Tibial nerve (tissue), 4 donors: ENCODE results near the gene PHTF2. TPM values are rescaled to one million over a fixed set of nuclear protein-coding genes. Genes with fewer than 3 reads are reported as not detected.

Experiments
- DNase-seq, 2 donors: peaks; one replicate each; pipeline ENCODE4 v3.0.0-alpha.2; 2019; ENCODE audit warnings: low spot score in 2 of 2
- H3K27ac ChIP-seq, 4 donors: fragments of 200-600 bp; sonication (generic) in 3 of 4; one replicate each; pipeline ENCODE4 v1.5.1; 2017 to 2019; ENCODE audit warnings: mild to moderate bottlenecking in 1 of 4
- H3K27me3 ChIP-seq, 2 donors: fragments of 200-600 bp; sonication (generic) in 1 of 2; one replicate each; pipeline versions ENCODE4 v1.5.1 to v1.6.0; 2017 to 2019
- H3K36me3 ChIP-seq, 3 donors: fragments of 200-600 bp; sonication (generic); one replicate each; pipeline ENCODE4 v1.5.1; 2018 to 2019
- H3K4me1 ChIP-seq, 4 donors: fragments of 200-600 bp; sonication (generic) in 3 of 4; one replicate each; pipeline ENCODE4 v1.5.1; 2017 to 2019
- H3K4me3 ChIP-seq, 4 donors: fragments of 200-600 bp; sonication (generic) in 3 of 4; one replicate each; pipeline ENCODE4 v1.5.1; 2017 to 2019; ENCODE audit warnings: mild to moderate bottlenecking in 1 of 4, moderate library complexity in 1 of 4
- H3K9me3 ChIP-seq, 4 donors: fragments of 200-600 bp; sonication (generic) in 3 of 4; one replicate each; pipeline ENCODE4 v1.5.1; 2017 to 2019
- CTCF ChIP-seq, 5 experiments: fragments of 200-600 bp in 3 of 5; fragments of 450-650 bp in 2 of 5; sonication (generic) in 3 of 5; IDR thresholded peaks; one replicate each; pipeline ENCODE4 v1.5.1; 2016 to 2019; ENCODE audit warnings: antibody characterized with exemption in 5 of 5, mild to moderate bottlenecking in 3 of 5, moderate library complexity in 2 of 5
- EP300 ChIP-seq, 2 donors: sonication (generic); formaldehyde crosslinking; IDR thresholded peaks; one replicate each; pipeline ENCODE4 v1.6.1; 2017; ENCODE audit warnings: antibody characterized with exemption in 2 of 2, mild to moderate bottlenecking in 1 of 2
- POLR2A ChIP-seq, 2 donors: fragments of 450-650 bp; IDR thresholded peaks; one replicate each; pipeline ENCODE4 v1.6.1; 2017; ENCODE audit warnings: antibody characterized with exemption in 2 of 2, mild to moderate bottlenecking in 2 of 2, moderate library complexity in 2 of 2
- WGBS, 2 donors: methylation state at CpG; one replicate each; pipeline ENCODE4 v1.1.5; 2018; 5-methylcytosine and 5-hydroxymethylcytosine counted together
- total RNA-seq, 4 donors: library from RNA; depleted of rRNA; stranded (reverse); fragments of >200 nt; gene quantifications; one replicate each; pipeline ENCODE4 v1.1.0, GENCODE V29; 2016

The PHTF2 gene
- total RNA-seq, 4 donors from 2014 or later, result 12.6 to 16.5 (median 14.7) TPM

DNA sequence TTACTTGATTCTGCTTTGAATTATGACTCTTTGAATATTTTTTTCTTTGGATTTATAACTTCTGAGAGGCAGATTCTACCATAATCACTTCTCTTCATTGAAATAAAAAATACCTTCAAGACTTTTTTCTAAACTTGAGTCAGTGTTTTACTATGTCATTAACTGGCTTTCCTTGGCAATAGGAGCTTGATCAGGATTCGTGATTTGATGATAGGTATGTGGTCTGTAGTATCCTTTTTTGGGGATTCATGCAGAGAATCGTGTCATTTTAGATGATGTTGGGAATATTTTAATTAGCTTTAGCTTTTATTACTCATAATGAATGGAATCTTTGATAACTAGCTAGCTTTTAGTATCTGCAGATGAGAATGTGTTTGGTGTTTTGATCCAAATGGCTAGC, 83.3 kb downstream of the PHTF2 start:
- H3K4me3 ChIP-seq, result no peak overlapping the region
- WGBS, 2 donors, result 82 to 86% methylated on average over 2 of the region's 2 CpGs
- no peak overlapping the region for H3K27ac ChIP-seq
- no peaks in the 10 kb centered on the region for H3K36me3 ChIP-seq
- H3K4me1 ChIP-seq, result no peaks in the 10 kb centered on the region
- TF ChIP-seq CTCF (IDR thresholded peaks at IDR 0.05), result no peak
- TF ChIP-seq EP300 (IDR thresholded peaks at IDR 0.05), result no peak
- no peak for TF ChIP-seq POLR2A (IDR thresholded peaks at IDR 0.05)
- DNase-seq, result no peak
- H3K9me3 ChIP-seq, result no peaks in the 10 kb centered on the region
- H3K27me3 ChIP-seq, result no peaks in the 10 kb centered on the region

DNA sequence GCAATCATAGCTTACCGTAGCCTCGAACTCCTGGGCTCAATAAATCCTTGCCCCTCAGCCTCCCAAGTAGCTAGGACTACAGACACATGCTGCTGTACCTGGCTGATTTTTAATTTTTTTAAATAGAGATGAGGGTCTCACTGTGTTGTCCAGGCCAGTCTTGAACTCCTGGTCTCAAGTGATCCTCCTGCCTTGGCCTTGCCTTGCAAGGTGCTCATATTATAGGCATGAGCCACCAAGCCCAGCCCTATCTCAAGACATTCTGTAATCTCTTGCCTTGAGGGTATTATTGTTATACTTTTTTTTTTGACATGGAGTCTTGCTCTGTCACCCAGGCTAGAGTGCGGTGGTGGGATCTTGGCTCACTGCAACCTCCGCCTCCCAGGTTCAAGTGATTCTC, 86.6 kb downstream of the PHTF2 start:
- Histone ChIP-seq H3K4me1 (no peaks in the 10 kb centered on the region), H3K9me3 (no peaks in the 10 kb centered on the region), H3K36me3 (no peaks in the 10 kb centered on the region), H3K27me3 (no peaks in the 10 kb centered on the region), H3K27ac (no peak overlapping the region), H3K4me3 (no peak overlapping the region)
- WGBS, 2 donors, result 96 to 98% methylated on average over 4 of the region's 4 CpGs
- no peak for TF ChIP-seq EP300 (IDR thresholded peaks at IDR 0.05)
- no peak for DNase-seq

- Histone ChIP-seq H3K27ac (no peak overlapping the region), H3K27me3 (no peaks in the 10 kb centered on the region), H3K9me3 (no peaks in the 10 kb centered on the region), H3K4me3 (no peak overlapping the region), H3K36me3 (no peaks in the 10 kb centered on the region), H3K4me1 (no peaks in the 10 kb centered on the region)
- TF ChIP-seq EP300 (IDR thresholded peaks at IDR 0.05), result no peak
- TF ChIP-seq CTCF (IDR thresholded peaks at IDR 0.05), result no peak
- TF ChIP-seq POLR2A (IDR thresholded peaks at IDR 0.05), result no peak
- WGBS, 2 donors, result 65 to 75% methylated on average over 1 of the region's 1 CpG
- DNase-seq, result no peak
Observed at GRCh38 chr7:77887567-77887966, 89.0 kb downstream of the PHTF2 start.

DNA sequence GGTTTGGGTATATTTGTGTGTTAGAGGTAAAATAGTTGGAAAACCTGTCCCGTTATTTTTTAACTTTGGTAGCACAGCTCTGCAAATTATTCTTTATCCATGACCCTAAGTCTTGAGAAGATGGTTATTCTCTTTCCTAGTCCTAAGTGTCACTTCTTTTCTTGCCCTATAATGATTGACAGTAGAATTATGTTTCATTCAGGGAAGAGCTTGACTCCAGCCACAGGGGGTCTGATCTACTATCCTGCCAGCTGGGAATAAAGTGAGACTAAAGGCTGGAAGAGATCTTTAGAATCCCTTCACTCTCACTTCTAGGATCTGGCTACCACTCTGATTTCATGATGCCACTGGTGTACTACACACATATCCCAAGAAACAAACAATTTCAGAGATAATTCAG, 90.4 kb downstream of the PHTF2 start:
- no peak for TF ChIP-seq POLR2A (IDR thresholded peaks at IDR 0.05)
- no peak for TF ChIP-seq EP300 (IDR thresholded peaks at IDR 0.05)
- TF ChIP-seq CTCF (IDR thresholded peaks at IDR 0.05), result no peak
- no peak for DNase-seq
- H3K4me1 ChIP-seq, result no peaks in the 10 kb centered on the region
- H3K4me3 ChIP-seq, result no peak overlapping the region
- no peaks in the 10 kb centered on the region for H3K36me3 ChIP-seq
- no peaks in the 10 kb centered on the region for H3K9me3 ChIP-seq
- WGBS, 2 donors, result 93 to 95% methylated on average over 1 of the region's 1 CpG
- no peak overlapping the region for H3K27ac ChIP-seq
- no peaks in the 10 kb centered on the region for H3K27me3 ChIP-seq

GRCh38 chr7:77893813-77894212, 95.2 kb downstream of the PHTF2 start:
- TF ChIP-seq POLR2A (IDR thresholded peaks at IDR 0.05) (no peak), EP300 (IDR thresholded peaks at IDR 0.05) (no peak), CTCF (IDR thresholded peaks at IDR 0.05) (no peak)
- Histone ChIP-seq H3K4me1 (no peaks in the 10 kb centered on the region), H3K9me3 (no peaks in the 10 kb centered on the region), H3K36me3 (no peaks in the 10 kb centered on the region), H3K27me3 (no peaks in the 10 kb centered on the region), H3K4me3 (no peak overlapping the region), H3K27ac (no peak overlapping the region)
- 93 to 95% methylated on average over 3 of the region's 3 CpGs for WGBS, 2 donors
- DNase-seq, result no peak

DNA sequence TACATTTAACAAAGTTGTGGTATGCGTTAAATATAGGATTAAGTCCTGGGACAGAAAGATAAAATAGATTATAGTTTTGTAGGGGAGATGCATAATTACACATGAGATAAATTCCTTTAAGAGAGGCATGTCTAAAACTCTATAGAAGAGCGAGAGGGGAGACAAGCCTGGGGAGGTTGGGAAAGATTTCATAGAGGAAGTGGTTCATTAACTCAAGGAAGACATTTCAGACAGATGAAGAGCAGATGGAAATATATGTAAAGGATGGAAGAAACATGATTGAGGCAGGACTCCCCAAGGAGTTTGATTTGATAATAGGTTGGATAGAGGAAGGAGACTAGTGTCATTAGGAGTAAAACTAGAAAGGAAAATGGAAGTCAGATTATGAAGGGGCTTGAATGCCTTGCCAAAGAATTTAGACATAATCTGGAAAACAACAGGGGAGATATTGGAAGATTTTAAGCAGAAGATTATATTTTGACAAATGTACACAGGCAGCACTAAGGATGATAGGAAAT, 96.1 kb downstream of the PHTF2 start:
- WGBS, 2 donors, result 93 to 94% methylated on average over 2 of the region's 2 CpGs
- H3K36me3 ChIP-seq, result no peaks in the 10 kb centered on the region
- H3K27ac ChIP-seq, result no peak overlapping the region

More for the DNA sequence above, 96.1 kb downstream of the PHTF2 start:
- no peaks in the 10 kb centered on the region for H3K27me3 ChIP-seq
- H3K4me3 ChIP-seq, result no peak overlapping the region
- no peaks in the 10 kb centered on the region for H3K4me1 ChIP-seq
- H3K9me3 ChIP-seq, result no peaks in the 10 kb centered on the region
- no peak for DNase-seq
- no peak for TF ChIP-seq POLR2A (IDR thresholded peaks at IDR 0.05)
- TF ChIP-seq CTCF (IDR thresholded peaks at IDR 0.05), result no peak
- TF ChIP-seq EP300 (IDR thresholded peaks at IDR 0.05), result no peak
